ENCODE data around the gene UGGT2. TPM values are rescaled to one million over a fixed set of nuclear protein-coding genes. Genes with fewer than 3 reads are reported as not detected.
"Not testable (repeated sequence)": the region's sequence is repeated elsewhere in the genome, so short reads cannot be mapped to it uniquely, and the experiment has no call there.

The UGGT2 gene
- total RNA-seq, 1 donor from 2014 or later = 40.3 TPM

DNA sequence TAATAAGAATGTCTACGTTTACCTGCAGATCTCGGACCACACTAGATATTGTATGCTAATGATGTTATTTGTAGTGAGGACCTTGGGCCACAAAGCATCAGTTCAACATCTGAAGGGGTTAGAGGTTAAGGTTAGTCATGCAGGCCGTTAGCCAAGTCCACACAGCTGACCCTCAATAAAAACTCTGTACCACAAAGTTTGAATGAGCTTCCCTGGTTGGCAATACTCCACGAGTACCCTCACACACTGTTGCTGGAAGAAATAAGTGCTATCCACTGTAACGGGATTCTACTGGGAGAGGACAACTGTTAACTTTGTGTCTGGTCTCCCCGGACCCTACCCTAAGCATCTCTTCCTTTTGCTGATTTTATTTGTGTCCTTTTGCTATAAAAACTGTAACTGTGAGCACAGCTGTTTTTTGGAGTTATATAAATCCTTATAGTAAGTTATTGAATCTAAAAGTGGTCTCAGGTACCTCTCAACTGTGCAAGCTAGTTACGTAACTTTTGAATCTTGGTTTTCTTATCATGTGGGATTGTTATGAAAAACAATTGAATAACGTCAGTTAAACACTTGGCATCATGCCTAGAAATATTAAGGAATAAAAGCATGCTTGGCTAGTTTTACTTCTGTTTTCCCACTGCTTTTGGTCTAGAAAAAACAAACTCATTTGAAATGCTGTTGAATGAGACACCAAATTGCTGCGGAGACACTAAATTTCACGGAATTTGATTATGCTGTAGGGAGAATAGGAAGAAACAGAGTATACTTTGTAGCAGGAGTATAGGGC lies 194.7 kb downstream of the UGGT2 start:
- Mint-ChIP-seq H3K4me3 (ENCODE audit: unreplicated experiment) (no peak overlapping the region), H3K27me3 (ENCODE audit: low read depth) (no peaks in the 10 kb centered on the region), H3K4me1 (ENCODE audit: low read depth) (peaks cover 4% of the 10 kb centered on the region), H3K27ac (ENCODE audit: unreplicated experiment) (peak overlapping the region; percentile 5), H3K9me3 (ENCODE audit: low read depth) (no peaks in the 10 kb centered on the region), H3K36me3 (ENCODE audit: low read depth) (peaks cover 6% of the 10 kb centered on the region)
- DNase-seq (ENCODE audit: low spot score) = no peak
- TF ChIP-seq, protein P1, sequence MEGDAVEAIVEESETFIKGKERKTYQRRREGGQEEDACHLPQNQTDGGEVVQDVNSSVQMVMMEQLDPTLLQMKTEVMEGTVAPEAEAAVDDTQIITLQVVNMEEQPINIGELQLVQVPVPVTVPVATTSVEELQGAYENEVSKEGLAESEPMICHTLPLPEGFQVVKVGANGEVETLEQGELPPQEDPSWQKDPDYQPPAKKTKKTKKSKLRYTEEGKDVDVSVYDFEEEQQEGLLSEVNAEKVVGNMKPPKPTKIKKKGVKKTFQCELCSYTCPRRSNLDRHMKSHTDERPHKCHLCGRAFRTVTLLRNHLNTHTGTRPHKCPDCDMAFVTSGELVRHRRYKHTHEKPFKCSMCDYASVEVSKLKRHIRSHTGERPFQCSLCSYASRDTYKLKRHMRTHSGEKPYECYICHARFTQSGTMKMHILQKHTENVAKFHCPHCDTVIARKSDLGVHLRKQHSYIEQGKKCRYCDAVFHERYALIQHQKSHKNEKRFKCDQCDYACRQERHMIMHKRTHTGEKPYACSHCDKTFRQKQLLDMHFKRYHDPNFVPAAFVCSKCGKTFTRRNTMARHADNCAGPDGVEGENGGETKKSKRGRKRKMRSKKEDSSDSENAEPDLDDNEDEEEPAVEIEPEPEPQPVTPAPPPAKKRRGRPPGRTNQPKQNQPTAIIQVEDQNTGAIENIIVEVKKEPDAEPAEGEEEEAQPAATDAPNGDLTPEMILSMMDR (IDR thresholded peaks at IDR 0.05) = no peak

- Mint-ChIP-seq H3K9me3 (ENCODE audit: low read depth) (peaks cover 19% of the 10 kb centered on the region), H3K36me3 (ENCODE audit: low read depth) (peaks cover 31% of the 10 kb centered on the region)
- not testable (repeated sequence) for H3K4me1 Mint-ChIP-seq (ENCODE audit: low read depth); H3K4me3 Mint-ChIP-seq (ENCODE audit: unreplicated experiment); H3K27me3 Mint-ChIP-seq (ENCODE audit: low read depth); DNase-seq (ENCODE audit: low spot score); H3K27ac Mint-ChIP-seq (ENCODE audit: unreplicated experiment)
Measured at GRCh38 chr13:95845656-95846055, 207.5 kb downstream of the UGGT2 start.

DNA sequence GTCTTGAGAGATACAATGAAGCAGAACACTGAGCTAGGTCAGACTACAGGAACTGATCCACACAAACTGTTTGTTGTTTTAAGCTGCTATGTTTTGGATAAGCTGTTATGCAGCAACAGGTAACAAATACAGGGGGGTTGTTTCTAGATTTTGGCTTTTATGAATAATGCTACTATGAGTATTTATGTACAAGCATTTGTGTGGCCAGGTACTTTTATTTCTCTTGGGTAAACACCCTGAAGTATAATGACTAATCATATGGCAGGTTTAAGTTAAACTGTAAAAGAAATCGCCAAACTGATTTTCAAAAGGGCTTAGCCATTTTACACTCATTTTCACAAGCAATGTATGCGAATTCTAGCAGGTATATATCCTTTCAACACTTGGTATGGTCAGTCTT lies 210.3 kb downstream of the UGGT2 start:
- no peak for DNase-seq (ENCODE audit: low spot score)
- TF ChIP-seq, protein P1 (IDR thresholded peaks at IDR 0.05) = no peak
- Mint-ChIP-seq H3K4me1 (ENCODE audit: low read depth) (no peaks in the 10 kb centered on the region), H3K27ac (ENCODE audit: unreplicated experiment) (no peak overlapping the region), H3K4me3 (ENCODE audit: unreplicated experiment) (no peak overlapping the region), H3K9me3 (ENCODE audit: low read depth) (peaks cover 34% of the 10 kb centered on the region), H3K36me3 (ENCODE audit: low read depth) (peaks cover 27% of the 10 kb centered on the region), H3K27me3 (ENCODE audit: low read depth) (no peaks in the 10 kb centered on the region)

DNA sequence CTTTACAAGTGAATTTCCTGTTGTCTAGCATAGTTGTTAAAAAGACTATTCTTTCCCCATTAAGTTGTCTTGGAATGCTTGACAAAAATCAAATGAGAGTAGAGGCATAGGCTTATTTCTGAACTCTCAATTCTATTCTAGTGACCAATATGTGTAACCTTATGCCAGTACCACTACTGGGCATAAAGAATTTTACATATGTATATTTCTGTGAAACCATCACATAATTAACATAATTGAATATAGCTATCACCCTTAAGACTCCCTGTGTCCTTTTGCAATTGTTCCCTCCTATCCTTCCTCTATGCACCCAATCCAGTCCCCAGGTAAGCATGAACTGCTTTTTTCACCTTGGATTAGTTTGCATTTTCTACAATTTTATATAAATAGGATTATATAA lies 211.3 kb downstream of the UGGT2 start:
- Mint-ChIP-seq H3K4me1 (ENCODE audit: low read depth) (no peaks in the 10 kb centered on the region), H3K4me3 (ENCODE audit: unreplicated experiment) (no peak overlapping the region), H3K27ac (ENCODE audit: unreplicated experiment) (no peak overlapping the region), H3K36me3 (ENCODE audit: low read depth) (peaks cover 29% of the 10 kb centered on the region), H3K9me3 (ENCODE audit: low read depth) (peaks cover 36% of the 10 kb centered on the region), H3K27me3 (ENCODE audit: low read depth) (no peaks in the 10 kb centered on the region)
- no peak for DNase-seq (ENCODE audit: low spot score)
- TF ChIP-seq, protein P1 (IDR thresholded peaks at IDR 0.05) = no peak

DNA sequence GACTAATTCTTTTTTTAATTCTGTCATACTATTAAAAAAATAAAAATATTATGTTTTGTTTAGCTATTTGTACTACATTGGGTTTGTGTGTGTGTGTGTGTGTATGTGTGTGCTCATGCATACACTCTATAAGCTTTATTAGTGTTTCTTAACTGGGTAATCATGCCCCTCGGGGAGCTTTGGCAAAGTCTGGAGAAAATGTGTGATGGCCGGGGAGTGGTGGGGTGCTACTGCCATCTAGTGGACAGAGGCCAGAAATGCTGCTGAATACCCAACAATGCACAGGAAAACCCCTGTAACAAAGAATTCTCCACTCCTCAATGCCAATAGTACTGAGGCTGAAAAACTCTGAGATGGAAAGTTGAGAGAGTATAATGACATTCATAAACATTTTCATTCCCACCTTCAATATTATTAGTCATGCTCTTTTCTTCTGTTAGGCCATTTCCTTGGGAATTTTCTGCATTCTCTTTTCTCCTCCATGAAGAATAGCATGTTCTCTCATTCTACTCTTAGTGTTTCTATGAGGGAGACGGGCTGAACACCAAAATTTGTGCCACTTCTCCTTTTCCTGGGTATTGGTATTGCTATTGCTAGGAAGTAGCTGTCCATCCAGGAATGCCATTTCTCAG lies 219.0 kb downstream of the UGGT2 start:
- Mint-ChIP-seq H3K4me1 (ENCODE audit: low read depth) (peaks cover 8% of the 10 kb centered on the region), H3K4me3 (ENCODE audit: unreplicated experiment) (no peak overlapping the region), H3K9me3 (ENCODE audit: low read depth) (peaks cover 18% of the 10 kb centered on the region), H3K27ac (ENCODE audit: unreplicated experiment) (no peak overlapping the region), H3K27me3 (ENCODE audit: low read depth) (no peaks in the 10 kb centered on the region), H3K36me3 (ENCODE audit: low read depth) (peaks cover 23% of the 10 kb centered on the region)
- no peak for DNase-seq (ENCODE audit: low spot score)
- TF ChIP-seq, protein P1 (IDR thresholded peaks at IDR 0.05) = peak; percentile 96

Measured in chondrocyte (in vitro differentiated cells).